Stimulated activated CD4-positive, alpha-beta T cell treated with anti-CD3 and anti-CD28 coated beads, Interleukin-15, amount 100 ng/mL, for 1 hour (primary cell): ENCODE results near the gene KCNJ9.

ENCODE experiments used
- DNase-seq, 2 donors: peaks; one replicate each; pipeline ENCODE4 v3.0.0-alpha.2; 2020; ENCODE audit warnings: low read depth in 1 of 2, low spot score in 1 of 2

The KCNJ9 gene

GRCh38 chr1:160066829-160067745, 14.3 kb upstream of the KCNJ9 start:
- DNase-seq: no peak

DNA sequence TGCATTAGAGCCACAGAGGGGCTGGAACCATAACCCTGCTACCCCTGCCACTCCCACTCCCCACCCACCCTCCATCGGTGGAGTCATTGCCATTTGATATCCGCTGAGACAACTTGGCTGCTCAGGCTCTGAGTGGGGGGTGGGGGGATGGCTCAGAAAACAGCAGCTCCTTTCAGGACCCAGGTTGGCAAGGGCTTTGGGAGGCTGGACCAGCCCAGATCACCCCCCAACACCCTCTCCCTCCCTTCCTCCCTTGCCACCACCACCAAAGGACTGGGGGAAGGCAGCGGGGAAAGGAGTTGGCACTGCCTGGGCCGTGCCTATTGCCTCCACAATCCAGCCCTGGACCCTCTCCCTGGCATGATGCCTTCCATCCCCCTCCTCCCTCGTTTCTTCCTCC, 13.1 kb upstream of the KCNJ9 start:
- DNase-seq: no peak

DNA sequence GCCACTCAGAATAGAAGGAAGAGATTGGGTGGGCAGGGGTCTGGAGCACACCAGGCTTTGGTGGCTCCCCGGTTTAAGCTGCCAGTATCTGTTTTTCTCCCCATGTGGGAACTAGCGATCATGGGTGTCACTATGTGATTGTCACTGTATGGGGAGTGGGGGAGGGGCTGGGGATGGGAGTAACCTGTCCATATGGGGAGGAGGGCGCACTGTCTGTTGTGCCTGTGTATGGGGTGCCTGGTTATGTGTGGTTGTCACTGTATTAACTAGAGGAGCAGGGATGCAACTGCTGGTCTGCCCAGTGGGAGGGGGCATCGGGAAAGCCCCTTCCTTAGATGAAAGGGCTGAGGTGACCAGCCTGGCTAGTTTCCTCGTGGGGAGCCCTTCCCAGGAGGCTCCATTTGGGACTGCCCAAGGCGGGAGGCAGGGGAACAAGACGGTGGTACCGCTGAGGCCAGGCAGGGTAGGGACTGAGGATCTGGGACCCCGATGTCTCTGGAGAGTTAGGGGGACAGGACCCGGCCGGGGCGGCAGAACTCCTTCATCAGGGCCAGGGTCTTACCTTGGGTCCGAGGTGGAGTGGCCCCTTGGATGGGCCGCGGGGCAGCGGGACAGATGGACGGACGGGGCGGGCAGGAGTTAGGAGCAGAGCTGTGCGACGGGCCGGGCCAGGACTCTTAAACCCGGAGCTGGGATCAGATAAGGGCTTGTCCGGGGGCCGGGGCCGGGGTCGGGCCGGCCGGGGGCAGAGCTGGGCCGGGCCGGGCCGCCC, 11.7 kb upstream of the KCNJ9 start, which contains the start of gene KCNJ10:
Gene KCNJ10, minus strand, starts transcription at position 701 of the 772 bp plus-strand sequence. CDS start 27,628 bp downstream, outside the sequence.
- DNase-seq: no peak

GRCh38 chr1:160070243-160071163, 10.8 kb upstream of the KCNJ9 start:
- peak; percentile 26 to 50 for DNase-seq

DNA sequence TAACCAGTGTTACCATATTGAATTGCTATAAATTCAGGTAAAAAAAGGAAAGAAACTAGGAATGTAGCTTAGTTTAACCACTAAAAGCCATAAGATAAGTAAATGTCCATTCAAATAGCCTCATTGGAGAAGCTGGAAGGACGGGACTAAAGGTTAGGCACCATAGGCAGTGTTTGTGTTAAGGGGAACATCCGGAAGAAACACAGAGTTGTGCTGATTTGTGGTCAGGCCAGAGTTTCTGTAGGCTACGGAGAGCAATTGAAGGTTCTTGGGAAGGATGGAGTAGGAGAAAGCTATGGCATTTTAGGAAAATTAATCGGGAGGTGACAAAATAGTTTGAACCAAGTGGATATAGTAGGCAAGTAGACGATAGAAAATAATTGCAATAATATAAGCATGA, 10.0 kb upstream of the KCNJ9 start:
- no peak for DNase-seq

DNA sequence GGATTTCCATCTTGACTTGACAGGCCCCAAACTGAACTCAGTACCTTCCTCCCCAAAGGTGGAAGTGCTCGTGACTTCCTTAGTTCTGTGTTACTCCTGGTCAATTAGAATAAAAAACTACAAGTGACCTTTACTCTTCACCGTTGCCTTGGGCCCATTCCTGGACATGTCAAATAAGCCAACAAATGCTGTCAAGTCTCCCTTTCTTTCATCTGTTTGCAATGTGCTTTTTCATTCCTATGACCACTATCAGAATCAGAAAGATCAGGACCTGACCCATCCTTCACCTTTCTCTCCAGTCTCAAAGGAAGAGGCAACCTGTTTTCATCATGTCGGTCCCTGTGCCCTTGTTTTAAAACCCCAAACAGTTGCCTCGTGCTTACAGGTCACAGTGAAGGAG, 6.5 kb upstream of the KCNJ9 start:
- DNase-seq: no peak

DNA sequence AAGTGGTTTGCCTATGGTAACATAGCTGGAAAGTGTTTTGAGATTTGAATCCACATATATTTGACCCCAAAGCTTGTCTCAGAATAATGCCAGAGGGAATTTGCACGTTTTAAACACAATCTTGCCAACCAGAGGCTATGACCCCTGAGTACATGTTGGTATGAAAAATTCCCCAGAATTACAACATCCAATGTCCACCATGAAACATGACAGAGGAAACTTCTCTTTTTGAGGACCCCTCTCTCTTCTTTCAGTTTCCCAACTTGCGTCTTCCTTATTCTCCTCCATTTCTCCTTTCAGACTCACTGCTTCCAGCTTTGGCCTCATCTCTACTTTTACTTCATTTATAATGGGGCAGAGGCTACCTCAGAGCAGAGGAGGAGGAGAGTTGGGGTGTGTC, 5.5 kb upstream of the KCNJ9 start:
- no peak for DNase-seq

DNA sequence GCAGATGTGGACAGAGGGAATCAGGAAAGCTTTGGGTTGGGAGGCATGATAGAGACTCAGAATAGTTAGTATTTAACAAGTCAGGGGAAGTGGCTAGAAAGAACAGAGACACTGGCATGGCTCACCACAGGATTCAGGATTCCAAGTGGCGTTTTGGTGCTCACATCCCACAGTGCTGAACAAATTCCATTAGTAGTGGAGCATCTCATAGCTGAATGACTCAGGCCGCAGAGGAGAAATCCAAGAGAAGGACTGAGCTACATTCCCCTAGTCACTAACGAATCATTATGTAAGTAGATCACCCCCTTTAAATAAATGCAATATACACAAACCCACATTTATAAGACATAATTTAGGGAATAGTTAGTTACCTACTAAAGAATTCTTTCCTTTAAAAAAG, 5.0 kb upstream of the KCNJ9 start:
- no peak for DNase-seq

DNA sequence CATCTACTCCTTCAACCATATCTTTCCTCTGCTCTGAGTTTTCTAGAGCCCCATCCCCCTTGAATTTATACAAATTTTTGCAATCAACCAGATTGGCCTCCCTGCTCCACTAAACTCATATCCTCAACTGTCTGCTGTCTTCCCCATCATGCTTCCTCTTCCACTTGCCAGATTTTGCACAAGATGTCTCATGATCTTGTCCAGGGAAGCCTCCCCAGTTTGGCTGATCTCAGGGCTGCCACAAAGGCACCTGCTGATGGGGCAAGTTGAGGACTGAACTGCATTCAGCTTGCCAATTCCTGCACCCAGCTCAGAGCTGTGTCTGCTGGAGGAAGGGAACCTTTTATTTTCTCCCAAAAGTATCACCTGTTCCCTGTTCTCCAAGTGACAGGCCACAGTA, 3.9 kb upstream of the KCNJ9 start:
- no peak for DNase-seq

GRCh38 chr1:160078512-160079195, 2.7 kb upstream of the KCNJ9 start:
- DNase-seq: peak in 1 of 2 donors; percentile 40

DNA sequence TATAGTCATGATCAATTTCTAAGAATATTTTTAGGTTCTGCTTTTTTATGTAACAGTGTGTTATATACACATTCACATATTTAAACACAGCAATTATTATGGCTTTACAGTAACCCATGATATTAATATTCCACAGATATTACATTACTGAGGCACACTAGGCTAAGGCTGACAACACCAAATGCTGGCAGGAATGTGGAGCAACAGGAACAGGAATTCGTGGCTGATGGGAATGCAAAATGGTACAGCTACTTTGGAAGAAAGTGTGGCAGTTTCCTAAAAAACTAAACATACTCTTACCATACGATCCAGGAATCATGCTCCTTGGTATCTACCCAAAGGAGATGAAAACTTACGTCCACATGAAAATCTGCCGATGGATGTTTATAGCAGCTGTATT, 1.9 kb upstream of the KCNJ9 start:
- no peak for DNase-seq

DNA sequence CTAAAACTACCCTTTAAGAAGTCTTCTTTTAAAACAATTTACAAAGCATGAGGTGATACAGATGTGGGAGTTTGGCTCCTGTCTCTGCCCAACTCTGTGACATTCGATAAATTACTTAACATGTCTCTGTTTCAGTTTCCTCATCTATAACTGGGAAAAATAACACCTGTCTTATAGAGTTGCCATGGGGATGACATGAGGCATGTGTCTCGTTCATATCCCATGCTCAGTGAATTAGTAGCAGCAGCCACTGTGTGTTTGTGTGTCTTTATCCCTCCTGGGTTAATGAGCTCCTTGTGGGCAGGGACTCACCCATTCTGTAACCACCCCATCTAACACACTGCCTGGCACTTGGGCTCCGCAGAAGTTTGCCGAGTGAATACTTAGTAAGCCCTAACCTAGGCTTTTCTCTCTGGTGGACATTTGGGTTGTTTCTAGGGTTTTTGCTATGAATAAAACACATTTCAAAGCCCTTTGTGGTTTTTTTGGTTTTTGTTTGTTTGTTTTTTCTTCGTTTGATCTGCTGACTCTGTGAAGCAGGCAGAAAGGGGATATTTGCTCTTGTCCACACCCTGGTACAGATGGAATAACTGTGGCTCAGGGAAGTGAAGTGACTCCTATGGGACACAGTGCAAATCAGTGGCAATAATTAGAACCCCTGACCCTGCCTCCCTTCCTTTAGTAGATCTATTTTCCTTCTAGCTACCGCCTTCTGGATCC, 797 bp upstream of the KCNJ9 start:
- DNase-seq: no peak

DNA sequence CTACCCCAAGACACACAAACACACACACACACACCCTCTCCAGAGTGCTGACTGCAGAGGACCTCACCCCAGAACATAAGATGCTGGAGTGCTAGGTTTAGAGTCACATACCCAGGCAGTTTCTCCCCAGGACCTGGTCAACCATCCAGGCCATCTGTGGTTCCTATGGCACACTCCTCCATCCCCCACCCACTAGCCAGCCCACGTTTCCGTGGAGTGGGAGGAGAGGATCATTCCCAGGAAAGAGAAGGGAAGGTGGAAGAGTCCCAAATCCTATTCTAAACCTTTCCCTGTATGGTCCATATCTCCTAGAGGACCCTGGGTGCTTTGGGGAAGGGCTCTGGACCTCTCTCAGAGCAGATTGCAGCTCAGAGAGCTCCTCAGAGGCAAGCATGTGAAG, 1.1 kb downstream of the KCNJ9 start:
- no peak for DNase-seq

DNA sequence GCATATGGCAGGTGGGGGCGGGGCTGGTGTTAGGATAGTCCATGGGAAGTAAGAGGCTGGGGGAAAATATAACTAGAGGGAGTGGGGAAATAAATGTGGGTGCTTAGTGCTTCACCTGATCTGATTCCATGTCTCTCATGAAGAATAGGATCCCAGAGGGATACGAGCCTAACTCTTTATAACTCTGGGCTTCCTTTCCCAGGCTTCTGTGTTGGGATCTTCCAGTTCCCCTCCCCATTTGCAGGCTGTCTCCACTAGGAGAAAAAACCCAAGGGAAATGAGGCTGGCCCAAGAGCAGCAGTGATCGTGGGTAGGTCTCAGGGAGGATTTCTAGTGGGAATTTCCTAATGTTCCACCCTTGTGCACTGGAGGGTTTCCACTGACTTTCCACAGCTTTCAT, 1.6 kb downstream of the KCNJ9 start:
- no peak for DNase-seq

GRCh38 chr1:160083968-160084770, 2.8 kb downstream of the KCNJ9 start:
- peak; percentile 57 to 71 for DNase-seq

GRCh38 chr1:160084771-160085321, 3.5 kb downstream of the KCNJ9 start:
- no peak for DNase-seq

- peak; percentile 58 to 68 for DNase-seq
Measured at GRCh38 chr1:160085686-160086455, 4.5 kb downstream of the KCNJ9 start.

GRCh38 chr1:160086456-160086892, 5.1 kb downstream of the KCNJ9 start:
- no peak for DNase-seq
